GM19397 (cell line): ENCODE results near the gene SPRR4.

Source experiments
- ATAC-seq: cut with Tn5 transposase; IDR thresholded peaks from one replicate; pipeline ENCODE4 v1.9.1; 2021; ENCODE audit warnings: mild to moderate bottlenecking, moderate library complexity; ENCODE audit not compliant: unreplicated experiment

Gene SPRR4

DNA sequence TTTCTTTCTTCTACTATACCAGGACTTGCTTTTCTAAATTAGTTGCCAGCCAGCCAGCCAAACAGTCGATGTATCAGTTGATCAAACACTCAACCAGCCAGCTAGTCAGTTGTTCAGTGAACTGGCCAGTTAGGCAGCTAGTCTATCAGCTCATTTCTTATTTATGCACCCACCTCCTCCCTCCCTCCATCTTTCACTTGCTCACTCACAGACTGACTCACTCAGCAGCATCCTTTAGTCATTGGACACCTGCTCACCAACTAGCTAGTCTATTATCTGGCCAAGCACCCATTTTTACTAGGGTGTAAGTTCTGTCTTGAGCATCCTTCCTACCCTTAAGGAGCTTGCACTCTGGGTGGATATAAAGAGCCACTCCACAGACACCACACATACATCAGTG lies 5.9 kb upstream of the SPRR4 start:
- ATAC-seq = no peak

- no peak for ATAC-seq
Measured at GRCh38 chr1:152965853-152966252, 4.6 kb upstream of the SPRR4 start.

- no peak for ATAC-seq
Measured at GRCh38 chr1:152967201-152967600, 3.2 kb upstream of the SPRR4 start.

DNA sequence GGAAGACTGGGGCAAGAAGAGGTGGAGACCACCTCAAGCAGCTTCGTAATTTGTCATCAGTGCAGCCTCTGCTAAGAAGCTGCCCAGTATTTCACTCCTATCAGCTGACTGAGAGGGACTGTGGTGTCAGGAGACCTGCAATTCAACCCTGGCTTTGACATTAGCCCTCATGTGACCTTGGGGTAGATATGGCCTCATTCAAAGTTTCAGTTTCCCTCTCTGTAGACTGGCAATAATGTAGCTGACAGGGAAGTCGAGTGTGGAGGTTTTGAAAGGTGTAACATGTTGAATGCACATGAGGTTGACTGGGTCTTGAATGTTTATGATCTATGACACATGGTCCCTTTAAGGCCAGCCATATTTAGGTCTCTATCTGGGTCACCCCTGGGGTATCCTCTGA lies 2.2 kb upstream of the SPRR4 start:
- ATAC-seq = no peak

GRCh38 chr1:152969036-152969435 lies 1.4 kb upstream of the SPRR4 start:
- no peak for ATAC-seq

DNA sequence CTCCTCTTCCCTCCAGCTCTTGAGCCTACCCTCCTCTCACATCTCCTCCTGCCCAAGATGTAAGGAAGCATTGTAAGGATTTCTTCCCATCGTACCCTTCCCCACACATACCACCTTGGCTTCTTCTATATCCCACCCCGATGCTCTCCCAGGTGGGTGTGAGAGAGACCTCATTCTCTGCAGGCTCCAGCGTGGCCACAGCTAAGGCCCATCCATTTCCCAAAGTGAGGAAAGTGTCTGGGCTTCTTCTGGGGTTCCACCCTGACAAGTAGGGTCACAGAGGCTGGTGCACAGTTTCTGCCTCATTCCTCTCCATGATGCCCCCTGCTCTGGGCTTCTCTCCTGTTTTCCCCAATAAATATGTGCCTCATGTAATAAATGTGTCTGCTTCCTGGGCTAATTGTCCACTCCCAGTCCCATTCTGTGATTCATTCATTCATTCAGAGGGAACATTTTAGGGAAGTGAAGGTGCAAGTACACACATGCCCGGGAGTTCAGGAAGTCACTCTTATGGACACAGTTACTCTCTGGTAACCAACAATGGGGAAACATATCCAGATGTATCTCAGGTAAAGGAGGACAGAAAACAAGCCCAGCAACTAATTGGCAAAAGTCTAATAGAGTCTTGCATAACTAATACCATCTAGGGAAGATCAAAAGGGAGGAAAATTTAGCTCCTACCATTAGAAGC lies 1.9 kb downstream of the SPRR4 start:
- no peak for ATAC-seq

DNA sequence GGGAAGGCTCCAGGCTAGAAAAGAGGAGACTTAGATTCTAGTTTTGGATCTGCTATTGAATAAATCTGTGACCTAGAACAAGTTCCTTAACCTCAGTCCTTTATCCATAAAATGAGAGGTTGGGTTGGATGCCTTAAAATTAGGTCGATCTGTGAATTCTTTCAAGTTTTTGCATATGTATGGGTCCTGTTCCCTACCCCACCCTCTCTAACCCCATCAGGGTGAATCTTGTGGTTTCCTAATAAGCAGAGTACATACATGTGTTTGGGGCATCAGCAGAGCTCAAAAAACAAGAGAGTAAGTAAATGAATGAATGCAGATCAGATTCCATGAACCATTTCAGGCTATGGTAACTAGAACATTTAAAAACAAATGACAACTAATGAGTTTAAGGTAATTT lies 6.2 kb downstream of the SPRR4 start:
- no peak for ATAC-seq

- no peak for ATAC-seq
Measured at GRCh38 chr1:152977614-152978013, 7.2 kb downstream of the SPRR4 start.

DNA sequence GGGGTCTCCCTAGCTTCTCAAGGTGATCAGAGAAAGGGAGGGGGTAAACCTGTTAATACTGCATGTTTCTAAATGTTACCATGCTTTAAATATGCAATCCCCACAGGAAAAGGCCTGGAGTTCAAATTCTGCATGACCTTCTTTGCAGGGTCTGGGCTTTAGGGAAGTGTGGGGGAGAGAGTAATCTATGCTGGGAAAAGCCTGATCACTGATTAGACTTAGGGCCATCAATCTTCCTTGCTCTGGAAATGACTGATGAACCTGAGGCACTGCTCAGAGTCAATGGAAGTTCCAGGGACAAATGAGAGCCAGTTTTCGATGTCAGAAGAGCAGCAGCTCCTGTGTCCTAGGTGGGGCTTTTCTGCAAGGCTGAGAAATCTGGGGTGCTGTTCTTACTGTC lies 10.2 kb downstream of the SPRR4 start:
- ATAC-seq = no peak

DNA sequence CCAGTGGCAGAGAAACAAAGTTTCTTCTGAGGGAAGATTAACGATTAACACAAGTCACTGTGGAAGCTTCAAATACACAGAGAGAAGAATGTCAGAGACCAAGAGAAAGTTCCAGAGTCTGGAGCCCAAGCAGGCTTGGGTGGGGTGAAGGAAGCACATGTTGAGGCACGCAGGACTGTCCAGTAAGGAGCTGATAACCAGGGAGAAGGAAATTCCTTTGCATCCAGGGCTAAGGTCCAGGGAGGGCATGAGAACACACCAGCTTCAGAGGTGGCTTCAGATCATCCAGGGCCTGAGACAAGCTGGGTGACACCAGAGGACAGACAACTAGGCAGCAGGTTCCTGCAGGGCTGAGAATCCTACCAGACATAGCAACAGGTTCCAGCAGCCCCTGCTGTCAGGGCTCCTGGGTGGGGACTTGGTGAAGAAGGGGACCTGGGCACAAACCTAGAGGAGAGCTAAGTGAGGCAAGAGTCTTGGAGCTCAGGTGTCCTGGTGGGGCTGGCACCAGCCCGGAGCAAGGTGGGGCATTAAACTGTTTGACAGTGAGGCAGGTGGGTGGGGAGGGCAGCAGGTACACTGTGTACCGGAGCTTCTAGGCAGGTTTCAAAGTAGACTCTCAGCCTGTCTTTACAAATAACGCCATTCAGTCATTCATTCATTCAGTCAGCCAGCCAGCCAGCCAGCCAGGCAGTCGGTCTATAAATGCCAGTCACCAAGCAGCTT lies 10.9 kb downstream of the SPRR4 start:
- ATAC-seq = no peak

DNA sequence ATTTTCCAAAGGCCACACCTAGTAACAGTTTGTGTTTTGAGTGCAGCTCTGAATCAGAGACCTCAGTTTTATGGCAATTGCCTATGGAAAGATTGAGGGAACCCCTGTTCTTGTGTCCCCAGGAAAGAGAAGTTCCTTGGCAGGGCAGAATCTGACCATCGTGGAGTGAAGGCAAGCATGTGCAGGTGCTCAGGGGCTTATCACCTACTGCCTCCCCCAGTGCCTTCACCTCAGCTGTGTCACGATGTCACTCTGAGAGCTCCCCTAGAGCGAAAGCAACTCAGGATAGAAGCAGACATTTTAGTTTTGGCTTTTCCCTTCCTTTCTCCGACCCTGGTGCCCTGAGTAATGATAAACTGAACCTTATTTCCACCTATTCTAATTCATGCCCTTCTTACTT lies 11.6 kb downstream of the SPRR4 start:
- ATAC-seq = no peak

DNA sequence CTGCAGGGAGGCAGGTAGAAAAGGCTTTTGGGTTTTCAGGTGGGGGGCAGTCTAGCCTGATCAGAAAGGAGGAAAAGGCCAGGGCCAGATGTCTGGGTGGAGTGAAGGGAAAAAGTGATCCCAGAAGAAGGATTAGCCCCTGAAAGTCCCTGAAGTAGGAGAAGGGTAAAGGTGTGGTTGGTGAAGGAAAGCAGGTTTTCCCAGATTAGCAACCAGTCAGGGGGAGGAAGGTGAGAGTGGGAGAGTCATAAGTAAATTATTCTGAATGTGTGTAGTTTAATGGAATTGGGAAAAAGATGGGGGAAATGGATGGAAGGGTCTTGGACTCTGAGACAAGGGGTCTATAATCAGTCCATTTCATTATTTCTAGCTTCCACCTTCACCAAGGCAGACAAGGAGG lies 12.8 kb downstream of the SPRR4 start:
- ATAC-seq = no peak

GRCh38 chr1:152983743-152984142 lies 13.3 kb downstream of the SPRR4 start, which contains the start of gene SPRR1A:
SPRR1A (plus strand) TSS chr1:152984081; CDS start chr1:152985231, 1,150 bp downstream.
- no peak for ATAC-seq

GRCh38 chr1:152986578-152986977 lies 16.1 kb downstream of the SPRR4 start:
- no peak for ATAC-seq

- ATAC-seq = no peak
Measured at GRCh38 chr1:152993186-152993585, 22.7 kb downstream of the SPRR4 start.

DNA sequence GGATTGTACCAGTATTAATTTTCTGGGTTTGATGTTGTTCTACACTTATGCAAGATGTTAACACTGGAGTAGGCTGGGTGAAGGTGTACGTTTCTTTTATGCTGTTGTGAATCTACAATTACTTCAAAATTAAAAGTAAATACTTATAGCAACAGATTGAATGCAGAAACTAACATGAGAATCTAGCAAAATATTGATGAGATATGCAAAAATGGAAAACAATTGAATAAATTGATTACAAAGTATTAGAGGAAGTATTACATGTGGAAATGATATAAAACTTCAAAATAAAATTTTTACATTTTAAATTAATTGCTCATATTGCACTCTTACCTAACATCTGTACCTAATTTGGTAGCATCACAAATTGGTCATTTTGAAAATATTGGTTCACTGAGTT lies 25.4 kb downstream of the SPRR4 start:
- no peak for ATAC-seq

DNA sequence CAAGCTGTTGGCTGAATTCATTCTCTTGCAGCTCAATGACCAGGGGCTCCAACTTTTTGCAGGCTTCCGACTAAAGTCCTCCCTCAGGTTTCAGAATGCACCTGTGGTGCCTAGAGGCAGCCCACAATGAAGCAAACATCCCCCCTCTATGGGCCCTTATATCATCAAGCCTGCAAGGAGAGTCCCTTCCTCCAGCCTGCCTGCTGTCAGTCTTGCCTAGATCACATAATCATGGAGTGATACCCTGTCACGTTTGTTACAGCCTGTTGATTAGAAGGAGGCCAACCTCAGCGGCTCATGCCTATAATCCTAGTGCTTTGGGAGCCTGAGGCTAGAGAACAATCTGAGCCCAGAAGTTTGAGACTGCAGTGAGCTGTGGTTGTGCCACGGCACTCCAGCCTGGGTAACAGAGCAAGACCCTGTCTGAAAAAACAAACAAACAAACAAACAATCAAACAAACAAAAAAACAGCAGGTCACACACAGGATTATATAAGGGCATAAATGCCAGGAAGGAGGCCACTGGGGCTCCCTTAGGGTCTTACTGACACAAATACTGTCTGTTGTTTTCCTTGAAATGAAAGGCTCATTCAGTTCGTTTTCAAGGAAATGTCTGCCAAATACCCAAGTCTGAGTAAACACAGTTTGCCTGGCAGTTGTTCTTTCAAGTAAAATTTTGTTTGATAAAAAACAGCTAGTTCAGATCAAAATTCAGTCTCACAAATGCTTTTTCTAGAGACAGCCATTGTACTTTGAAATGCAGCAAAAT lies 26.4 kb downstream of the SPRR4 start:
- ATAC-seq = no peak

DNA sequence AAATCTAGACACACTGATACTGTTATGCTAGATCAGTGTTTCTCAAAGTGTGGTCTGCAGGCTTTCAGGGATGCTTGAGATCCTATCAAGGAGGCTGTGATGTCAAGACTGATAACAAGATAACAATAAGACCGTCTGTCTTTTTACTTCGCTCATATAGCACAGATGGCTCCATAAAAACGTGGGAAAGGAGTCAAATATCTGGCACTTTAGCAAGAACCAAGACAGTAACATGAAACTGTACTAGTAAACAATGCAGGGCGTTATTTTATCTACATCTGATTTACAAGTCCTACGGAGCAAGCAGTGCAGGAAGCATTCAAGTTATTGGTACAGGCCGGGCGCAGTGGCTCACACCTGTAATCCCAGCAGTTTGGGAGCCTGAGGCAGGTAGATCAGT lies 27.5 kb downstream of the SPRR4 start:
- no peak for ATAC-seq

- ATAC-seq = no peak
Measured at GRCh38 chr1:152998476-152998875, 28.0 kb downstream of the SPRR4 start.

- no peak for ATAC-seq
Measured at GRCh38 chr1:152999818-153000217, 29.4 kb downstream of the SPRR4 start.

DNA sequence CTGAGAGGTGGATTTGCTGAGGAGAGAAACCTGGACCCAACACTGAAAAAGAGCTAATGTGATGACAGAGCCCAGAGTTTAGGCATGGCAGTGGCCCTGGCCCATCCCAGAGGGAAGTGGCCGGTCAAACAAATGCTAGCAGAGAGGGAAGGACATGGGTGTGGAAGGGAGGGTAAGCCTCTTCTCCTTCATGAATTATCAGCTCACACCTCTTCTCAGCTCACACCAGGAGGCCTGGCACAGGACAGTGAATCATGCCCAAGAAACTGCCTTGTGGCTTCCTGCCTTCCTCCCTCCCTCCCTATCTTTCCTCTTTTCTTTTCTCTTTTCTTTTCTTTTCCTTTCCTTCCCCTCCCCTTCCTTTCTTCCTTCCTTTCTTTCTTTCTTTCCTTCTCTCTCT lies 29.8 kb downstream of the SPRR4 start:
- ATAC-seq = no peak

DNA sequence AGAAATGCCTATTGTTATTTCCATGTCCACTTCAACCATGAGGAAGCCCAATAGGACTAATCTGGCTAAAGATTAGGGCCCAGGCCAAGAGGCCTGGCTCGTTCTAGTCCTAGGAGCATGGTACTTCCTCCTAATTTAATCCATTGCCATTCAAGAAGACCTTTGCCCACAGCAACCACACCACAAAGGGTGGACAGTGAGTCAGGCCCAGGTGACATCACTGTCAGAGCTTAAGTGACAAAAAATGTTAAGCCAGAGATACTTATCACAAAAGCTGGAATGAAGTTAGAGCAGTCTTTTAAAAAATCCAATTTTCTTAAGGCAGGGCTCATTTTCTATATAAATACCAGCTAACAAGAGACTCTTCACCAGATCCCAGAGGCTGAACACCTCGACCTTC lies 30.9 kb downstream of the SPRR4 start, which contains the start of gene SPRR3:
TSS of gene SPRR3 (plus strand) at position 368 of the 400 bp plus-strand sequence. CDS start 1,272 bp downstream, outside the sequence.
- ATAC-seq = no peak
